ENCODE results near the gene OBP2A. TPM values are rescaled to one million over a fixed set of nuclear protein-coding genes. Genes with fewer than 3 reads are reported as not detected.
A peak's percentile ranks its signal among the peaks of the same experiment; 100 is the strongest.

OBP2A gene
- total RNA-seq, 2 donors from 2014 or later, result not detected

DNA sequence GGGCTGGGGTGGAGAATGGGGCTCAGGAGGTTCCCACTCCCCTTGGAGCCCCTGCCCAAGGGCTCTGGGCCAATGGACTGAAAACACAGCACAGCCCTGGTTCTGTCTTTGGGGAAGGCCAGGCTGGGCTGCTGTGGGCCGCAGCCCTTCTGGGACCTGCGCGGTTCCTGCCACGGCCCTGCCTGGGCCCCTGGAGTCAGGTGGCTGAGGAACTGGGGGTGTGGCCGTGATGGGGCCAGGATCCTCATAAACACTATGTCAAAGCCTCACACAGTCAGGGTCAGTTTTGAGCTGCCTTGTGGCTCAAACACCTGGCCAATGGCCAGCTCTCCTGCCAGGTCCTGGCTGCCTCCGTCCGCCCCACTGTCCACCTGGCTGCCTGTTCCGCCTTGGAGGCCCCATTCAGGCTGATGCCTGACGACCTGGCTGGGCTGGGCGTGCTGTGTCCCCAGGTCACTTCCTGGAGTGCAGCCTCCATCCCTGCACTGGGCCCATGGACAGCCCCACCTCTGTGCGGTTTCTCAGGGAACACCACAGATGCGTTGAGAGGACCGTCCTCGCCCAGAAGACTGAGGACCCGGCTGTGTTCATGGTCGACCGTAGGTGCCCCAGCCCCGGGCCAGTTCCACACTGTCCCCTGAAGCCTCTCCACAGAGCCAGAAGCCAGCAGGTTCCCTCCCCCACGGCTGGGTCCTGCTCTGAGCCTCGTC lies 43.1 kb downstream of the OBP2A start:
- no peak for TF ChIP-seq CTCF (IDR thresholded peaks at IDR 0.05)
- H3K36me3 ChIP-seq, result no peaks in the 10 kb centered on the region
- H3K27me3 ChIP-seq, result no peaks in the 10 kb centered on the region

GRCh38 chr9:135589596-135590485 lies 43.9 kb downstream of the OBP2A start:
- no peak overlapping the region for H3K27ac ChIP-seq
- no peaks in the 10 kb centered on the region for H3K27me3 ChIP-seq
- no peak for TF ChIP-seq CTCF (IDR thresholded peaks at IDR 0.05)
- H3K36me3 ChIP-seq, result no peaks in the 10 kb centered on the region
- no peaks in the 10 kb centered on the region for H3K4me1 ChIP-seq
- no peak overlapping the region for H3K4me3 ChIP-seq
- DNase-seq (ENCODE audit: low spot score), result peak; percentile 34
- H3K9me3 ChIP-seq, result peaks cover 0 to 8% of the 10 kb centered on the region in 2 donors

More for the DNA sequence above, 43.1 kb downstream of the OBP2A start:
- no peak overlapping the region for H3K27ac ChIP-seq
- no peaks in the 10 kb centered on the region for H3K4me1 ChIP-seq
- no peak overlapping the region for H3K4me3 ChIP-seq
- DNase-seq (ENCODE audit: low spot score), result peak; percentile 34
- H3K9me3 ChIP-seq, result peaks cover 0 to under 1% of the 10 kb centered on the region in 2 donors

DNA sequence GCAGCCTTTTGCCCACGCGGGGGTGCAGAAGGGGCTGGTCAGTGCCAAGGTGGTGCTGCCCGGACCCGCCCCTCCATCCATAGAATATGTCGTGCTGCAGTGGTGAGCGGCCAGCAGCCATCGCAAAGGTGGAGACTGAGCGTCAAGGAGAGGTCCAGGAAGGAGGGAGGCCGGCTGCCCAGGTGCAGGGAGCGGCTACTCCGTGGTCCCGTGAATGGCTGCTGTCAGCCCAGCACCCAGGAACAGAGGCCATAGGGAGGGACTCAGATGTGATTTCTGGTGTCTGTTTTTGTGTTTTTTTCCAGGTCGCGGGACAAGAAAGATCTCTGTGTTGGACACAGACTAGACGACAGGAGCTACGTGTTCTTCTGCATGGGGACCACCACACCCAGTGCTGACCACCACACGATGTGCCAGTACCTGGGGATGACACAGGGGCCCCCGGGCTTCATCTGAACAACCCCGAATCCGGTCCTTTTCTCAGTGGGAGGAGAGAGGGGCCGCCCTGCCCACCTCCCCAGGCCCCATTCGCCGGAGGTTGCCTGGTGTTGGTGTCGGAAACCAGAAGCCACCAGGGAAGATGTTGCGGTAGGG lies 44.7 kb downstream of the OBP2A start:
- peaks cover 0 to 12% of the 10 kb centered on the region in 2 donors for H3K9me3 ChIP-seq
- no peak overlapping the region for H3K27ac ChIP-seq
- no peaks in the 10 kb centered on the region for H3K27me3 ChIP-seq
- DNase-seq (ENCODE audit: low spot score), result peak; percentile 11
- H3K4me1 ChIP-seq, result no peaks in the 10 kb centered on the region
- H3K36me3 ChIP-seq, result no peaks in the 10 kb centered on the region
- no peak for TF ChIP-seq CTCF (IDR thresholded peaks at IDR 0.05)
- H3K4me3 ChIP-seq, result no peak overlapping the region

GRCh38 chr9:135591506-135592330 lies 45.8 kb downstream of the OBP2A start:
- Histone ChIP-seq H3K4me3 (no peak overlapping the region), H3K4me1 (no peaks in the 10 kb centered on the region), H3K27ac (no peak overlapping the region), H3K36me3 (no peaks in the 10 kb centered on the region), H3K9me3 (peaks cover 0 to 20% of the 10 kb centered on the region in 2 donors), H3K27me3 (no peaks in the 10 kb centered on the region)
- DNase-seq (ENCODE audit: low spot score), result no peak
- no peak for TF ChIP-seq CTCF (IDR thresholded peaks at IDR 0.05)

DNA sequence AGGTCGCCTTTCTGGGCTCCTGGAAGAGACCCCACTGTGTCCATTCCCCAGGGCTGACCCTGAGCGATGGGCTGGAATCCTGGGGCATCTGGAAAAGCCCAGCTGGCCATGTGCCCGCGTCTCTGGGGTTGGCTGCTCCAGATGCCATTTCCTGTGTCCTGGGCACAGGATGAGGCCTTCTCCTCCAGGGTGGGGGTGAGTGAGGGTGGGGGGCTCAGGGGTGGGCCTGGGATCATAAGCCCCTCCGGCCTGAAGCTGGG lies 46.3 kb downstream of the OBP2A start:
- H3K4me1 ChIP-seq, result no peaks in the 10 kb centered on the region
- H3K27me3 ChIP-seq, result no peaks in the 10 kb centered on the region
- no peak overlapping the region for H3K27ac ChIP-seq
- peaks cover 0 to 20% of the 10 kb centered on the region in 2 donors for H3K9me3 ChIP-seq
- no peak for DNase-seq (ENCODE audit: low spot score)
- H3K36me3 ChIP-seq, result no peaks in the 10 kb centered on the region
- TF ChIP-seq CTCF (IDR thresholded peaks at IDR 0.05), result no peak
- H3K4me3 ChIP-seq, result no peak overlapping the region

Data from right atrium auricular region (tissue), 2 donors.